Testis (tissue), 2 donors: ENCODE results near the gene NR2F2.

Experiments used
- CTCF ChIP-seq, 3 experiments: fragments of 450-650 bp in 2 of 3; fragments of 200-600 bp in 1 of 3; sonication (generic) in 1 of 3; IDR thresholded peaks; one replicate each; pipeline ENCODE4 v1.5.1; 2016 to 2019; ENCODE audit warnings: antibody characterized with exemption in 3 of 3, mild to moderate bottlenecking in 2 of 3, moderate library complexity in 1 of 3
- POLR2A ChIP-seq: fragments of 450-650 bp; IDR thresholded peaks from one replicate; pipeline ENCODE4 v1.6.1; 2017; ENCODE audit warnings: antibody characterized with exemption, mild to moderate bottlenecking, moderate library complexity

GRCh38 chr15:96285305-96285704 is 45.2 kb upstream of the NR2F2 start:
- TF ChIP-seq POLR2A, result no peak
- no peak for TF ChIP-seq CTCF (IDR thresholded peaks at IDR 0.05)
